HG03521 (cell line): ENCODE data around the gene GJE1.

Experiments
- ATAC-seq: cut with Tn5 transposase; IDR thresholded peaks from one replicate; pipeline ENCODE4 v1.9.1; 2021; ENCODE audit warnings: mild to moderate bottlenecking, moderate library complexity; ENCODE audit not compliant: unreplicated experiment

Gene GJE1

GRCh38 chr6:142162780-142163179, 30.1 kb downstream of the GJE1 start:
- ATAC-seq: no peak

- no peak for ATAC-seq
These were observed 32.5 kb downstream of the GJE1 start for GRCh38 chr6:142165227-142165626.

- ATAC-seq: no peak
These were observed 34.3 kb downstream of the GJE1 start for GRCh38 chr6:142167071-142167470.

GRCh38 chr6:142167486-142167885, 34.8 kb downstream of the GJE1 start:
- no peak for ATAC-seq

GRCh38 chr6:142171351-142171750, 38.6 kb downstream of the GJE1 start:
- ATAC-seq: no peak

GRCh38 chr6:142172758-142173157, 40.0 kb downstream of the GJE1 start:
- no peak for ATAC-seq

- ATAC-seq: no peak
These were observed 41.3 kb downstream of the GJE1 start for GRCh38 chr6:142173980-142174379.

GRCh38 chr6:142174703-142175102, 42.0 kb downstream of the GJE1 start:
- no peak for ATAC-seq

- no peak for ATAC-seq
These were observed 45.4 kb downstream of the GJE1 start for GRCh38 chr6:142178129-142178528.

GRCh38 chr6:142182004-142182403, 49.3 kb downstream of the GJE1 start:
- ATAC-seq: no peak

GRCh38 chr6:142183351-142183750, 50.6 kb downstream of the GJE1 start:
- no peak for ATAC-seq

- no peak for ATAC-seq
These were observed 51.6 kb downstream of the GJE1 start for GRCh38 chr6:142184307-142184706.
